Smooth muscle cell (in vitro differentiated cells): ENCODE results near the gene NFIL3. TPM values are rescaled to one million over a fixed set of nuclear protein-coding genes. Genes with fewer than 3 reads are reported as not detected.

Source experiments
- DNase-seq: peaks from one replicate; lab custom pipeline; 2025; ENCODE audit not compliant: unreplicated experiment; lab: John Stamatoyannopoulos, UW
- H2AFZ ChIP-seq: fragments of 200-600 bp; sonication (generic); 2 replicates; pipeline ENCODE4 v1.6.0; 2016; ENCODE audit warnings: antibody characterized with exemption, low read depth, mild to moderate bottlenecking
- H3F3A ChIP-seq: fragments of 200-600 bp; sonication (generic); 2 replicates; pipeline ENCODE4 v1.6.0; 2017; ENCODE audit warnings: antibody characterized with exemption, low read depth
- H3K27ac ChIP-seq: fragments of 200-600 bp; sonication (generic); 2 replicates; pipeline ENCODE4 v1.5.1; 2016; ENCODE audit warnings: low read depth, mild to moderate bottlenecking
- H3K27me3 ChIP-seq: fragments of 200-600 bp; sonication (generic); 2 replicates; pipeline ENCODE4 v1.6.1; 2016; ENCODE audit warnings: low read depth, mild to moderate bottlenecking
- H3K36me3 ChIP-seq: fragments of 200-600 bp; sonication (generic); 2 replicates; pipeline ENCODE4 v1.5.1; 2016; ENCODE audit warnings: low read depth
- H3K4me1 ChIP-seq: fragments of 200-600 bp; sonication (generic); 2 replicates; pipeline ENCODE4 v1.5.1; 2016; ENCODE audit warnings: low read depth
- H3K4me2 ChIP-seq: fragments of 200-600 bp; sonication (generic); 2 replicates; pipeline ENCODE4 v1.6.0; 2016; ENCODE audit warnings: mild to moderate bottlenecking
- H3K4me3 ChIP-seq: fragments of 200-600 bp; sonication (generic); 2 replicates; pipeline ENCODE4 v1.5.1; 2016; ENCODE audit warnings: mild to moderate bottlenecking
- H3K79me2 ChIP-seq: fragments of 200-600 bp; sonication (generic); 2 replicates; pipeline ENCODE4 v1.6.0; 2016; ENCODE audit warnings: low read depth, mild to moderate bottlenecking
- H3K9ac ChIP-seq: fragments of 200-600 bp; sonication (generic); 2 replicates; pipeline ENCODE4 v1.6.0; 2016; ENCODE audit warnings: low read depth
- H3K9me3 ChIP-seq: fragments of 200-600 bp; sonication (generic); replicated peaks from 2 replicates; pipeline ENCODE4 v1.5.1; 2016; ENCODE audit warnings: low read depth
- H4K20me1 ChIP-seq: fragments of 200-600 bp; sonication (generic); 2 replicates; pipeline ENCODE4 v1.6.0; 2016; ENCODE audit warnings: low read depth
- WGBS: methylation state at CpG from one replicate; pipeline ENCODE4 v1.1.7; 2016; ENCODE audit warnings: low lambda C conversion rate; 5-methylcytosine and 5-hydroxymethylcytosine counted together
- polyA plus RNA-seq: library from polyadenylated mRNA; unstranded; fragments of >200 nt; fragmentation: Nextera tagmentation; extraction: Ambion mirVana; gene quantifications from 2 replicates; pipeline ENCODE4 v1.2.1, GENCODE V29; 2016
- total RNA-seq: library from RNA; depleted of rRNA; stranded (reverse); fragments of >200 nt; gene quantifications from 2 replicates; pipeline ENCODE4 v1.2.3, GENCODE V29; 2014
- TF ChIP-seq, protein P1 (sequence below): fragments of 200-600 bp; sonication (generic); IDR thresholded peaks from 2 replicates; pipeline ENCODE4 v1.5.1; 2017; ENCODE audit warnings: borderline replicate concordance, mild to moderate bottlenecking, antibody characterized with exemption; ENCODE audit not compliant: insufficient read depth, poor library complexity, severe bottlenecking

The NFIL3 gene
- total and polyA plus RNA-seq, 2 experiments from 2014 or later: 36.4 to 60.7 TPM

DNA sequence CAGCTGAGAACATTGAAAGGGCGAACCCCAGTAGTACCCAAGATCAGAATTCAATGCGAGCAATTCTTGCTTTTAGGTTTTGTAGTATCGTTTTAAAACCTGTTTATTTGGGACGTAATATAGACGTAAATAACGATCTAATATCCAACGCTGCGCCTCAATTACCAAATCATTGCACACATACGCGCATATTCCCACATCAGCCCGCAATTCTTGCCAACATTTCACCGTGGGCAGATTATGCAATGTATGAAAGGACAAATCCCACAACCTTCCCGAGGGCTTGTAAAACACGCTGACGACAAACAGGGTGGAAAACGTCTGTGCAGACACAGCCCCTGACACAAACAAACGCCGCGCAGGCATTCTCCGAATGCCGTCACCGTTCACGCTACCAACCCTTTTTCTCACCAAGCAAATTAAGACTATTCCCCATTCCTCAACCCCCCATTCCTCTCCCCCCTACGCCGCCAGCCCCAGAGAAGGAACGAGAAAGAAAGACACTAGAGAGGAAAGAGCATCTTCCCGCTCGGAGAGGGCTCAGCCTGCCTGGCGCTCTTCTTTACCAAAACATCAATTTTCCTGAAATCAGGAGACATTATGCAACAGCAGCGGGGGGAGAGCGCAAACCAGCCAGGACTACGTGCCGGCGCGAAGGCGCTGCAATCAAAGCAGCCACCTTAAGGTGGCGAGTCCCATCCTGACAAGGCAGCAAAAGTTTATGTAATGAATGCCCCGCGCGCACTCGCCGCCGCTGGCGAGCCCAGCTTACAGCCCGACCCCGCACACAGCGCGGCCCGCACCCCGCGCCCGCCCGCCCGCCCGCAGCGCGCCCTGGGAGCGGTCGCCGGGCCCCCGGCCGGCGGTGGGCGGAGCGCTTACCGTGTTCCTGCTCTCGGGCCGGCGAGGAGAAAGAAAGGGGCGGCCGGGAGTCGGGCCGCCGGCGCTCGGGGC is 597 bp downstream of the NFIL3 start:
- peak overlapping the region; percentile 92 for H3K4me2 ChIP-seq
- WGBS: under 1% methylated on average over 45 of the region's 76 CpGs
- DNase-seq: peak; percentile 60
- H2AFZ ChIP-seq: no peak overlapping the region
- H4K20me1 ChIP-seq: peaks cover 51% of the 10 kb centered on the region
- no peaks in the 10 kb centered on the region for H3K36me3 ChIP-seq
- H3K4me1 ChIP-seq: peaks cover 20% of the 10 kb centered on the region
- peak overlapping the region; percentile 96 for H3K27ac ChIP-seq
- TF ChIP-seq, protein P1, sequence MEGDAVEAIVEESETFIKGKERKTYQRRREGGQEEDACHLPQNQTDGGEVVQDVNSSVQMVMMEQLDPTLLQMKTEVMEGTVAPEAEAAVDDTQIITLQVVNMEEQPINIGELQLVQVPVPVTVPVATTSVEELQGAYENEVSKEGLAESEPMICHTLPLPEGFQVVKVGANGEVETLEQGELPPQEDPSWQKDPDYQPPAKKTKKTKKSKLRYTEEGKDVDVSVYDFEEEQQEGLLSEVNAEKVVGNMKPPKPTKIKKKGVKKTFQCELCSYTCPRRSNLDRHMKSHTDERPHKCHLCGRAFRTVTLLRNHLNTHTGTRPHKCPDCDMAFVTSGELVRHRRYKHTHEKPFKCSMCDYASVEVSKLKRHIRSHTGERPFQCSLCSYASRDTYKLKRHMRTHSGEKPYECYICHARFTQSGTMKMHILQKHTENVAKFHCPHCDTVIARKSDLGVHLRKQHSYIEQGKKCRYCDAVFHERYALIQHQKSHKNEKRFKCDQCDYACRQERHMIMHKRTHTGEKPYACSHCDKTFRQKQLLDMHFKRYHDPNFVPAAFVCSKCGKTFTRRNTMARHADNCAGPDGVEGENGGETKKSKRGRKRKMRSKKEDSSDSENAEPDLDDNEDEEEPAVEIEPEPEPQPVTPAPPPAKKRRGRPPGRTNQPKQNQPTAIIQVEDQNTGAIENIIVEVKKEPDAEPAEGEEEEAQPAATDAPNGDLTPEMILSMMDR: no peak
- H3K79me2 ChIP-seq: peaks cover 49% of the 10 kb centered on the region
- peak overlapping the region; percentile 99 for H3K9ac ChIP-seq
- no peaks in the 10 kb centered on the region for H3K27me3 ChIP-seq
- H3K9me3 ChIP-seq: no peaks in the 10 kb centered on the region
- peak overlapping the region; percentile 95 for H3K4me3 ChIP-seq
- H3F3A ChIP-seq: peaks cover 23% of the 10 kb centered on the region

DNA sequence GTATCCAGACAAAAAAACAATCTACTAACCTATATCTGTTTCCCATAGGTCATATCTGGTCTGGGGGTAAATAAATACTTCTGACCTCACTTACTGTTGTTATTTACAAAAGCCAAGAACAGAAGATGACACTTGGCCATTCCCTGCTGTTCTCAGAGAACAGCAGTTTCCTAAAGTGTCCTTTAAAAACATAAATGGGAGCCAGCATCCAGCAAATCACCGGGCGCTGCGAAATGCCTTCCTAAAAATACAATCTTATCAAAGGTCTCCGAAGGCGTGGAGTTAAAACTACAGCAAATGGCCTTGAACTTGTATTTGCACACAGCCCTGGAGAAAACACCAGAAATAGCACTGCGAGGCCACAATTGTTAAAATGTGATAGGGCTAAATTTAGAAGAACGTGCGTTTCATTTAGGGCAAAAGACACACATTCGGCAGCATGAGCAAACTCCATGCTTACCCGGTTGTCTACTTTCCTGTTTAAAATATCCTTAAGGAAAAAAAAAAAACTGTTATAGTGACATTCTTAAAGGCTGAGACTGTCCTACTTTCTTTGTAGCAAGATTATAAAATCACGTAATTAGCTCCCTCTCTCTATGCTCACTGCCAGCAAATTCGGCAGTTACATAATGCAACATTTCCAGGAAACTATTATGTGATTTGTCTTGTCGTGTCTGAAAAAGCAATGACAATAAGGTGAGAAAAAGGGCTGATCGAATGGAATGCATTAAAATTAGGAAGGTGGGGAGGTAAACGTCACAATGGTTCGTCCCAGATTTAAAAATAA is 1.5 kb downstream of the NFIL3 start:
- TF ChIP-seq, protein P1: no peak

DNA sequence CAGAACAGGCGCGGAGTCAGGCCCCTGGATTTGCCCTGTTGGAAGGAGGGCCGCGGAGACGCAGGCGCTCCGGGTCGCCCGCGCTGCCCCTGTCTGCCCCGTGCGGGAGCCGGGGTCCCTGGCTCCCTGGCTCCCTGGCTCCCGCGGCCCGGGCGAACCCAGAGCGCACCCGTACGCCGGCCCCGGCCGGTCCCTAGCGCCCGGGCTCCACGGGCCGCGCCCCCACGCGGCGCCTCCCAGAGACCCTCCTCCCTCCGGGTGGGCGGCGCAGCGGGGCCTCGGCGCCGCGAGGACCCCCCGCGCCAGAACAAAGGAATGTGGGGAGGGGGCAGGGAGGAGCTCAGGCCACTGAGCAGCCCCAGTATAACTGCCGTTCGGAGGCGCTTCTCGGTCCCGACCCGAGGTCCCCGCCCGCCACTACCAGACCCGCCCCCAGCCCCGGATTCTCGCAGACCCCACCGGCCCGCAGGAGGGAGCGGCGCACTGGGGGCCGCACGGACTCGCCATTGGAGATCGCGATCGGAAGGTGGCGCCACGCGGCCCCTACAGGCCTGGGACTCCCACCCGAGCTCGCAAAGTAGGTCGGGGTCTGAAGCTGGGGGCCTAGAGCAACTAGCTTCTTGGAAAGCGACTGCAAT is 2.4 kb downstream of the NFIL3 start:
- Histone ChIP-seq H3K79me2 (peaks cover 67% of the 10 kb centered on the region), H3K4me3 (peak overlapping the region; percentile 95), H3K4me1 (peaks cover 20% of the 10 kb centered on the region), H4K20me1 (peaks cover 69% of the 10 kb centered on the region), H3F3A (peaks cover 21% of the 10 kb centered on the region), H3K36me3 (no peaks in the 10 kb centered on the region), H3K27ac (peak overlapping the region; percentile 96), H2AFZ (no peak overlapping the region), H3K4me2 (peak overlapping the region; percentile 92), H3K9me3 (no peaks in the 10 kb centered on the region), H3K27me3 (no peaks in the 10 kb centered on the region), H3K9ac (peak overlapping the region; percentile 99)
- 1% methylated on average over 40 of the region's 69 CpGs for WGBS
- TF ChIP-seq, protein P1: peak; percentile 46
- peak; percentile 22 for DNase-seq

More for the DNA sequence above, 1.5 kb downstream of the NFIL3 start:
- Histone ChIP-seq H3K4me1 (peaks cover 20% of the 10 kb centered on the region), H2AFZ (no peak overlapping the region), H4K20me1 (peaks cover 60% of the 10 kb centered on the region), H3K27ac (peak overlapping the region; percentile 96), H3K79me2 (peaks cover 58% of the 10 kb centered on the region), H3K9me3 (no peaks in the 10 kb centered on the region), H3K27me3 (no peaks in the 10 kb centered on the region), H3F3A (peaks cover 23% of the 10 kb centered on the region), H3K36me3 (no peaks in the 10 kb centered on the region), H3K4me2 (peak overlapping the region; percentile 92), H3K9ac (peak overlapping the region; percentile 99), H3K4me3 (peak overlapping the region; percentile 95)
- 3% methylated on average over 16 of the region's 16 CpGs for WGBS
- DNase-seq: no peak
